GM12878 (cell line): ENCODE measurements around the gene PLOD2. TPM values are rescaled to one million over a fixed set of nuclear protein-coding genes. Genes with fewer than 3 reads are reported as not detected.

Experiments
- ATAC-seq: fragments of 200-7000 bp; cut with Tn5 transposase; 3 replicates; pipeline ENCODE4 v1.9.1; 2020; ENCODE audit warnings: mild to moderate bottlenecking, moderate library complexity
- BruUV-seq: library from RNA; stranded (reverse); fragments of 400-500 nt; replicated peaks from 2 replicates; lab custom pipeline; 2021; lab: Mats Ljungman, UMichigan
- CTCF ChIA-PET: fragments of 300-600 bp; sonication (Branson Sonifier 250); formaldehyde crosslinking; extraction: SDS; loops from one replicate; lab custom pipeline; 2021; ENCODE audit warnings: inconsistent platforms; lab: Yijun Ruan, JAX
- POLR2A ChIA-PET: fragments of 350-600 bp; formaldehyde crosslinking; extraction: SDS; loops from one replicate; lab custom pipeline; 2021; ENCODE audit warnings: inconsistent platforms; lab: Charles Lee
- RAD21 ChIA-PET: fragments of 300-600 bp; sonication (Branson Sonifier 250); formaldehyde crosslinking; loops from one replicate; lab custom pipeline; 2023; ENCODE audit warnings: antibody characterized with exemption; ENCODE audit not compliant: unreplicated experiment; lab: Charles Lee
- SMC1A ChIA-PET: fragments of 300-600 bp; sonication (Branson Sonifier 250); formaldehyde crosslinking; loops from one replicate; lab custom pipeline; 2023; ENCODE audit not compliant: unreplicated experiment, uncharacterized antibody; lab: Charles Lee
- DNase-seq: peaks from one replicate; pipeline ENCODE4 v3.0.0-alpha.2; 2011; ENCODE audit warnings: low read depth, low spot score
- FAIRE-seq: peaks from 3 replicates; lab custom pipeline; 2011; peaks lifted over from hg19 to GRCh38; lab: Jason Lieb, UNC
- H2AFZ ChIP-seq: 2 replicates; pipeline ENCODE4 v1.6.0; 2011; ENCODE audit warnings: low read depth, low read length, control low read depth; ENCODE audit not compliant: control insufficient read depth
- H3K27ac ChIP-seq: 2 replicates; pipeline ENCODE4 v1.5.1; 2011; ENCODE audit warnings: control low read depth; ENCODE audit not compliant: control insufficient read depth, insufficient read depth
- H3K27me3 ChIP-seq, 2 experiments: replicated peaks in 1 of 2; 2 replicates each; pipeline versions ENCODE4 v1.6.0 to v1.6.1; 2011; ENCODE audit warnings: low read length in 1 of 2; ENCODE audit not compliant: control insufficient read depth in 2 of 2, insufficient read depth in 2 of 2
- H3K36me3 ChIP-seq, 2 experiments: 2 replicates each; pipeline ENCODE4 v1.5.1; 2011; ENCODE audit warnings: low read length in 1 of 2; ENCODE audit not compliant: control insufficient read depth in 2 of 2, insufficient read depth in 2 of 2
- H3K4me1 ChIP-seq: 2 replicates; pipeline ENCODE4 v1.6.1; 2011; ENCODE audit warnings: mild to moderate bottlenecking, low read length, moderate library complexity, mixed read lengths; ENCODE audit not compliant: control insufficient read depth, insufficient read depth
- H3K4me2 ChIP-seq: 2 replicates; pipeline ENCODE4 v1.6.0; 2011; ENCODE audit warnings: control low read depth; ENCODE audit not compliant: control insufficient read depth, insufficient read depth
- H3K4me3 ChIP-seq: fragments of 200-600 bp; sonication (generic); 2 replicates; pipeline ENCODE4 v1.5.1; 2016
- H3K79me2 ChIP-seq: 2 replicates; pipeline ENCODE4 v1.6.0; 2011; ENCODE audit warnings: low read length; ENCODE audit not compliant: control insufficient read depth, insufficient read depth
- H3K9ac ChIP-seq: 2 replicates; pipeline ENCODE4 v1.8.0; 2011; ENCODE audit warnings: low read length, control low read depth, mixed read lengths; ENCODE audit not compliant: control insufficient read depth, insufficient read depth
- H3K9me3 ChIP-seq: replicated peaks from 3 replicates; pipeline ENCODE4 v1.5.1; 2011; ENCODE audit warnings: mild to moderate bottlenecking, low read length; ENCODE audit not compliant: control insufficient read depth, insufficient read depth
- H4K20me1 ChIP-seq: 2 replicates; pipeline ENCODE4 v1.6.0; 2011; ENCODE audit not compliant: control insufficient read depth, insufficient read depth
- ATF7 ChIP-seq: fragments of 450-650 bp; IDR thresholded peaks from 2 replicates; pipeline ENCODE4 v1.6.1; 2016; ENCODE audit warnings: low read depth, mild to moderate bottlenecking
- E4F1 ChIP-seq: fragments of 450-650 bp; IDR thresholded peaks from 2 replicates; pipeline ENCODE4 v1.6.1; 2018; ENCODE audit warnings: borderline replicate concordance, mild to moderate bottlenecking; ENCODE audit not compliant: partially characterized antibody
- ZNF622 ChIP-seq: fragments of 450-650 bp; IDR thresholded peaks from 2 replicates; pipeline ENCODE4 v1.6.1; 2017; ENCODE audit warnings: mild to moderate bottlenecking, inconsistent platforms
- WGBS: methylation state at CpG from one replicate; pipeline ENCODE4 v1.1.6; 2016; ENCODE audit warnings: low lambda C conversion rate; ENCODE audit not compliant: insufficient replicate concordance, insufficient coverage; ENCODE audit errors: missing lambda C conversion rate; 5-methylcytosine and 5-hydroxymethylcytosine counted together
- in situ Hi-C: fragments of 300-500 bp; cut with MboI; formaldehyde crosslinking; loops from 9 replicates; pipeline ENCODE4 v1.14.3; 2018; ENCODE audit warnings: mixed read lengths
- intact Hi-C: fragments of 100-400 bp; cut with micrococcal nuclease; formaldehyde crosslinking; loops from one replicate; pipeline ENCODE4 v1.14.2; 2022; ENCODE audit not compliant: unreplicated experiment
- polyA plus RNA-seq, 11 experiments: library from polyadenylated mRNA; depleted of rRNA in 4 of 11; unstranded in 6 of 11; stranded (reverse) in 5 of 11; fragments of >200 nt; fragmentation: Nextera tagmentation in 4 of 11; fragmentation: Illumina TruSeq in 1 of 11; extraction: Ambion mirVana in 4 of 11; extraction: Trizol in 1 of 11; gene quantifications; 1 replicate in 1 of 11; 2 replicates in 10 of 11; pipeline versions ENCODE4 v1.2.1 to v1.2.3, GENCODE V29; 2011 to 2016; ENCODE audit warnings: inconsistent platforms in 2 of 11, missing spikeins in 2 of 11, low read depth in 1 of 11
- total RNA-seq, 4 experiments: library from RNA; depleted of rRNA in 3 of 4; stranded (reverse); fragments of >200 nt in 3 of 4; fragmentation: Illumina TruSeq in 1 of 4; extraction: Trizol in 1 of 4; gene quantifications; 2 replicates each; pipeline versions ENCODE4 v1.2.1 to v1.2.3, GENCODE V29; 2013 to 2021
- TF ChIP-seq, protein P1 (sequence below), 3 experiments: IDR thresholded peaks in 2 of 3; conservative IDR thresholded peaks in 1 of 3; 2 replicates each; pipeline ENCODE4 v1.5.1; 2011; ENCODE audit warnings: low read depth in 3 of 3, low read length in 3 of 3, mild to moderate bottlenecking in 3 of 3, control low read depth in 2 of 3, moderate library complexity in 2 of 3, inconsistent platforms in 1 of 3, mixed read lengths in 1 of 3; ENCODE audit not compliant: control insufficient read depth in 2 of 3, insufficient read depth in 1 of 3; ENCODE audit errors: extremely low read depth in 1 of 3
- TF ChIP-seq, protein P2 (sequence below): fragments of 450-650 bp; formaldehyde crosslinking; IDR thresholded peaks from 2 replicates; pipeline ENCODE4 v1.5.0; 2022; ENCODE audit warnings: mild to moderate bottlenecking, missing genetic modification characterization
- TF ChIP-seq, protein P3 (sequence below): fragments of 450-650 bp; IDR thresholded peaks from 2 replicates; pipeline ENCODE4 v1.6.1; 2017; ENCODE audit warnings: borderline replicate concordance

PLOD2 gene
- total and polyA plus RNA-seq, 10 of the 15 experiments (the other 5 are each of a cell fraction or from before 2014, with no cell fraction given), result 0.03 to 0.56 (median 0.33) TPM; not detected in 4

DNA sequence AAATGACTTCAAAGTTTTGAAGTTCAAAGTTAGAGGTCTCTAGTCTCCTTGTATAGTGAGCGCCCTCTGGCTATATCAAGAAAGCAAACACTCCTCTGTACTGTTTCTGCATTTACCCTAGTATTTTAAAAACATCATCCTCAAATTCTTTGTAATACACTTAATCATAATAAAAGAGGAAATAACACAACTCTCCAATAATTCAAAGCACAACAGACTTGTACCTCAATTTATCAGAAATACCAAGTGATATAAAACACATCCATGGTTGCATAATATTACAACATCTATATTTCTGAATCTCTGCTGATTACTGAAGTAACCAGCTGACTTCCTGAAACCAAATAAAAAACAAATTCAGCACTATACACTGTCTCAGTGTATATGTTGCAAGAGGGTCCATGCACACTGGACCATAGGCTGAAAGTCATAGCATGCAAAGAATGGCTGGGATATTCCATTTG lies 12.5 kb downstream of the PLOD2 start:
- Histone ChIP-seq H4K20me1 (no peaks in the 10 kb centered on the region), H3K79me2 (no peaks in the 10 kb centered on the region), H3K36me3 (no peaks in the 10 kb centered on the region), H3K4me1 (no peaks in the 10 kb centered on the region), H3K4me3 (no peak overlapping the region), H3K4me2 (no peak overlapping the region), H3K27ac (no peak overlapping the region), H3K9ac (no peak overlapping the region), H3K27me3 (no peaks in the 10 kb centered on the region), H3K9me3 (no peaks in the 10 kb centered on the region), H2AFZ (no peak overlapping the region)
- in situ Hi-C loops, result no loop called here
- RAD21 ChIA-PET, result interaction anchor here (1.6 kb wide), 1 partner anchor 83 kb away, joined by 5 read pairs; no protein-coding TSS in a partner anchor
- FAIRE-seq, result no peak
- BruUV-seq, result no TSS peak
- CTCF ChIA-PET, result interaction anchor here (0.6 kb wide), 1 partner anchor 24 kb away, joined by 3 read pairs; no protein-coding TSS in a partner anchor
- DNase-seq, result no peak
- POLR2A ChIA-PET, result no interaction called here
- ATAC-seq, result 0 out of 3 replicates have a peak, but pooled peaks have one; percentile 38
- WGBS, result 7% methylated on average over 1 of the region's 1 CpG
- intact Hi-C loops, result no loop called here
- SMC1A ChIA-PET, result no interaction called here
- TF ChIP-seq, protein P1, sequence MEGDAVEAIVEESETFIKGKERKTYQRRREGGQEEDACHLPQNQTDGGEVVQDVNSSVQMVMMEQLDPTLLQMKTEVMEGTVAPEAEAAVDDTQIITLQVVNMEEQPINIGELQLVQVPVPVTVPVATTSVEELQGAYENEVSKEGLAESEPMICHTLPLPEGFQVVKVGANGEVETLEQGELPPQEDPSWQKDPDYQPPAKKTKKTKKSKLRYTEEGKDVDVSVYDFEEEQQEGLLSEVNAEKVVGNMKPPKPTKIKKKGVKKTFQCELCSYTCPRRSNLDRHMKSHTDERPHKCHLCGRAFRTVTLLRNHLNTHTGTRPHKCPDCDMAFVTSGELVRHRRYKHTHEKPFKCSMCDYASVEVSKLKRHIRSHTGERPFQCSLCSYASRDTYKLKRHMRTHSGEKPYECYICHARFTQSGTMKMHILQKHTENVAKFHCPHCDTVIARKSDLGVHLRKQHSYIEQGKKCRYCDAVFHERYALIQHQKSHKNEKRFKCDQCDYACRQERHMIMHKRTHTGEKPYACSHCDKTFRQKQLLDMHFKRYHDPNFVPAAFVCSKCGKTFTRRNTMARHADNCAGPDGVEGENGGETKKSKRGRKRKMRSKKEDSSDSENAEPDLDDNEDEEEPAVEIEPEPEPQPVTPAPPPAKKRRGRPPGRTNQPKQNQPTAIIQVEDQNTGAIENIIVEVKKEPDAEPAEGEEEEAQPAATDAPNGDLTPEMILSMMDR (IDR thresholded peaks at IDR 0.05 in 2 of 3, conservative IDR thresholded peaks at IDR 0.05 in 1 of 3; ENCODE audit: control insufficient read depth in 2 of 3, extremely low read depth in 1 of 3, insufficient read depth in 1 of 3, low read depth in 3 of 3, low read length in 3 of 3), result peak in 1 of 3 experiments; percentile 24; a peak in 1 of 6 replicates
- TF ChIP-seq ZNF622, result no peak

DNA sequence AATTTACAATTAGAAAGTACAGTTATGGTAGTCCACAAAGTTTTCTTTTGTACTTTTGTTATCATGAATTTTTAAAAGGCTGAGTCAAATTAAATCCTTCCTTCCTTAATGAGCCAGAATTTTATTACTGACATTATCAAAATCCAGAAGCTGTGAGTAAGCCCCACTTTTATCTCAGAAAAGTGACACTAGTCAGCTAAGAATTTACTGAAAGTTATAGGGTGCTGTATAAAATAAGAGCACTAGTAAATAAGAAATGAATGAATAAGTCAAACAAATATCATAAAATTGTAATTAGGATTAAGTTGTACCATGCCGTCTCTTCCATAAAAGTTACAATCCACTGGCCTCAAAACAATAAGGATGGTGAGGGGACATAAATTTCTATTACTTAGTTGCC lies 15.3 kb downstream of the PLOD2 start:
- ChIA-PET RAD21 (no interaction called here), CTCF (no interaction called here), SMC1A (interaction anchor here (1.0 kb wide), 1 partner anchor 9 kb away, joined by 3 read pairs; no protein-coding TSS in a partner anchor), POLR2A (no interaction called here)
- BruUV-seq, result no TSS peak
- Histone ChIP-seq H2AFZ (no peak overlapping the region), H3K4me1 (no peaks in the 10 kb centered on the region), H3K4me2 (no peak overlapping the region), H3K27ac (no peak overlapping the region), H3K79me2 (no peaks in the 10 kb centered on the region), H4K20me1 (no peaks in the 10 kb centered on the region), H3K9ac (no peak overlapping the region), H3K9me3 (no peaks in the 10 kb centered on the region), H3K27me3 (no peaks in the 10 kb centered on the region), H3K4me3 (no peak overlapping the region), H3K36me3 (no peaks in the 10 kb centered on the region)
- FAIRE-seq, result no peak
- ATAC-seq, result no peak
- WGBS, result 29% methylated on average over 1 of the region's 1 CpG
- intact Hi-C loops, result no loop called here
- in situ Hi-C loops, result no loop called here
- DNase-seq, result no peak
- no peak for TF ChIP-seq ATF7
- no peak for TF ChIP-seq E4F1
- TF ChIP-seq, protein P2, sequence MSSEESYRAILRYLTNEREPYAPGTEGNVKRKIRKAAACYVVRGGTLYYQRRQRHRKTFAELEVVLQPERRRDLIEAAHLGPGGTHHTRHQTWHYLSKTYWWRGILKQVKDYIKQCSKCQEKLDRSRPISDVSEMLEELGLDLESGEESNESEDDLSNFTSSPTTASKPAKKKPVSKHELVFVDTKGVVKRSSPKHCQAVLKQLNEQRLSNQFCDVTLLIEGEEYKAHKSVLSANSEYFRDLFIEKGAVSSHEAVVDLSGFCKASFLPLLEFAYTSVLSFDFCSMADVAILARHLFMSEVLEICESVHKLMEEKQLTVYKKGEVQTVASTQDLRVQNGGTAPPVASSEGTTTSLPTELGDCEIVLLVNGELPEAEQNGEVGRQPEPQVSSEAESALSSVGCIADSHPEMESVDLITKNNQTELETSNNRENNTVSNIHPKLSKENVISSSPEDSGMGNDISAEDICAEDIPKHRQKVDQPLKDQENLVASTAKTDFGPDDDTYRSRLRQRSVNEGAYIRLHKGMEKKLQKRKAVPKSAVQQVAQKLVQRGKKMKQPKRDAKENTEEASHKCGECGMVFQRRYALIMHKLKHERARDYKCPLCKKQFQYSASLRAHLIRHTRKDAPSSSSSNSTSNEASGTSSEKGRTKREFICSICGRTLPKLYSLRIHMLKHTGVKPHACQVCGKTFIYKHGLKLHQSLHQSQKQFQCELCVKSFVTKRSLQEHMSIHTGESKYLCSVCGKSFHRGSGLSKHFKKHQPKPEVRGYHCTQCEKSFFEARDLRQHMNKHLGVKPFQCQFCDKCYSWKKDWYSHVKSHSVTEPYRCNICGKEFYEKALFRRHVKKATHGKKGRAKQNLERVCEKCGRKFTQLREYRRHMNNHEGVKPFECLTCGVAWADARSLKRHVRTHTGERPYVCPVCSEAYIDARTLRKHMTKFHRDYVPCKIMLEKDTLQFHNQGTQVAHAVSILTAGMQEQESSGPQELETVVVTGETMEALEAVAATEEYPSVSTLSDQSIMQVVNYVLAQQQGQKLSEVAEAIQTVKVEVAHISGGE (CRISPR knock-in tag), result no peak
- TF ChIP-seq, protein P3, sequence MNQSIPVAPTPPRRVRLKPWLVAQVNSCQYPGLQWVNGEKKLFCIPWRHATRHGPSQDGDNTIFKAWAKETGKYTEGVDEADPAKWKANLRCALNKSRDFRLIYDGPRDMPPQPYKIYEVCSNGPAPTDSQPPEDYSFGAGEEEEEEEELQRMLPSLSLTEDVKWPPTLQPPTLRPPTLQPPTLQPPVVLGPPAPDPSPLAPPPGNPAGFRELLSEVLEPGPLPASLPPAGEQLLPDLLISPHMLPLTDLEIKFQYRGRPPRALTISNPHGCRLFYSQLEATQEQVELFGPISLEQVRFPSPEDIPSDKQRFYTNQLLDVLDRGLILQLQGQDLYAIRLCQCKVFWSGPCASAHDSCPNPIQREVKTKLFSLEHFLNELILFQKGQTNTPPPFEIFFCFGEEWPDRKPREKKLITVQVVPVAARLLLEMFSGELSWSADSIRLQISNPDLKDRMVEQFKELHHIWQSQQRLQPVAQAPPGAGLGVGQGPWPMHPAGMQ, result no peak
